ENCODE data around the gene VEPH1.

The VEPH1 gene

GRCh38 chr3:157423337-157423736 is 79.9 kb downstream of the VEPH1 start:
- no peak for DNase-seq

GRCh38 chr3:157420606-157421130 is 82.5 kb downstream of the VEPH1 start:
- DNase-seq, result no peak

GRCh38 chr3:157418104-157418503 is 85.1 kb downstream of the VEPH1 start:
- no peak for DNase-seq

GRCh38 chr3:157417247-157417646 is 86.0 kb downstream of the VEPH1 start:
- no peak for DNase-seq

- DNase-seq, result no peak
Measured at GRCh38 chr3:157416347-157417087, 86.7 kb downstream of the VEPH1 start.

GRCh38 chr3:157414861-157415260 is 88.4 kb downstream of the VEPH1 start:
- DNase-seq, result no peak

- DNase-seq, result no peak
Measured at GRCh38 chr3:157412323-157412855, 90.8 kb downstream of the VEPH1 start.

GRCh38 chr3:157410945-157411344 is 92.3 kb downstream of the VEPH1 start:
- DNase-seq, result no peak

- DNase-seq, result no peak
Measured at GRCh38 chr3:157409516-157409915, 93.7 kb downstream of the VEPH1 start.

GRCh38 chr3:157408499-157409149 is 94.6 kb downstream of the VEPH1 start:
- no peak for DNase-seq

GRCh38 chr3:157407769-157408168 is 95.4 kb downstream of the VEPH1 start:
- no peak for DNase-seq

GRCh38 chr3:157406394-157406793 is 96.8 kb downstream of the VEPH1 start:
- DNase-seq, result no peak

GRCh38 chr3:157405457-157405856 is 97.8 kb downstream of the VEPH1 start:
- no peak for DNase-seq

- DNase-seq, result no peak
Measured at GRCh38 chr3:157404381-157404780, 98.8 kb downstream of the VEPH1 start.

- DNase-seq, result no peak
Measured at GRCh38 chr3:157398598-157398997, 104.6 kb downstream of the VEPH1 start.

GRCh38 chr3:157394411-157394810 is 108.8 kb downstream of the VEPH1 start:
- DNase-seq, result no peak

- DNase-seq, result no peak
Measured at GRCh38 chr3:157393113-157393512, 110.1 kb downstream of the VEPH1 start.

GRCh38 chr3:157392104-157392503 is 111.1 kb downstream of the VEPH1 start:
- no peak for DNase-seq

- DNase-seq, result no peak
Measured at GRCh38 chr3:157390713-157391515, 112.3 kb downstream of the VEPH1 start.

- no peak for DNase-seq
Measured at GRCh38 chr3:157388976-157389375, 114.2 kb downstream of the VEPH1 start.

- DNase-seq, result no peak
Measured at GRCh38 chr3:157387708-157388435, 115.3 kb downstream of the VEPH1 start.

- no peak for DNase-seq
Measured at GRCh38 chr3:157384491-157384890, 118.7 kb downstream of the VEPH1 start.

GRCh38 chr3:157384031-157384430 is 119.2 kb downstream of the VEPH1 start:
- no peak for DNase-seq
